Activated CD8-positive, alpha-beta memory T cell treated with anti-CD3 and anti-CD28 coated beads, Interleukin-2, amount 50 U/mL, for 48 hours (primary cell): ENCODE measurements around the gene SMIM7.
"Not testable (repeated sequence)": the region's sequence is repeated elsewhere in the genome, so short reads cannot be mapped to it uniquely, and the experiment has no call there.

Source experiments
- DNase-seq: peaks from one replicate; pipeline ENCODE4 v3.0.0-alpha.2; 2020

The SMIM7 gene

DNA sequence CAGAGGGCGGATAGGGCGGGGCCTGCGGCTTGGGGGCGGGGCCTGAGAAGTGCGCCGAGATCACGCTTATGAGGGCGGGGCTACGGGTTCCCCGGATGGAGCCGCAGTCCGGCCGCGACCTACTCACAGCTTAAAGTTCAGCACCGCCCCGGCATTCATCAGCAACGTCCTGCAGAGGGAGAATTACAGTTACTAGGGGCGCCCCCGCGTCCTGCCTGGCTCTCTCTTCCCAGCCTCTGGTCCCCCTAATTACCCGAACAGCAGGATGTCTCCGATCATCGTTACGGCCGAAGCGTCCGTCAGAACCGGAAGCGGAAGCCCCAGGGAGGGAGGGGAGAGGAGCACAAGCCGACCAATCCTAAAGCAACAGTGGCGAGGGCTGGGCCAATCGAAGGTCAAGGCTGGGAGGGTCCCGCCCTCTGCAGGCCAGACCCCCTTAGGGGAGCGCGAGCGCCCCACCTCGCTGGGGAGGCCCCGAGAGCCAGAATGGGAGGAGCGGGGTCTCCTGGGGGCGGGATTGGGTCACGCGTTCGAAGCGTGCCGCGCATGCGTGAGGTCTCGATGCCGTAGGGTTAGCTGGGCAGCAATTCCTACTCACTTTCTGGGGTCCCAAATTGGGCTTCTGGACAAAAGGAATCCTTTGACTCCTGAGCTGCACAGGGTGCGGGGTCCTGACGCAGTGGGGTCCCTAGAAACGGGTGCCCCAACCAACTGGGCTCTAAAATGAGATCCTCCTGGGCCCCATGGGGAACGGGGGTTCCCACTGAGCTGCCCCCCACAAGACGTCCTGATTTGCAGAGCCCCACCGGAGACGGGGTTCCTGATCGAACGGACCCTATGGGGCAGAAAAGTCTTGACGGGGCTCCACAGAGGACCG lies at the start of gene SMIM7:
Gene SMIM7 (minus strand): TSS at position 313 of the 877 bp plus-strand sequence. CDS start 34 bp downstream, at position 279.
- DNase-seq = peak; percentile 98

- DNase-seq = no peak
These were observed 43.7 kb upstream of the SMIM7 start for GRCh38 chr19:16703677-16704076.

- DNase-seq = no peak
These were observed 42.2 kb upstream of the SMIM7 start for GRCh38 chr19:16702123-16702522.

GRCh38 chr19:16698914-16699313 lies 39.0 kb upstream of the SMIM7 start:
- no peak for DNase-seq

GRCh38 chr19:16688084-16688483 lies 28.1 kb upstream of the SMIM7 start:
- DNase-seq = no peak

GRCh38 chr19:16684216-16684615 lies 24.3 kb upstream of the SMIM7 start:
- DNase-seq = no peak

DNA sequence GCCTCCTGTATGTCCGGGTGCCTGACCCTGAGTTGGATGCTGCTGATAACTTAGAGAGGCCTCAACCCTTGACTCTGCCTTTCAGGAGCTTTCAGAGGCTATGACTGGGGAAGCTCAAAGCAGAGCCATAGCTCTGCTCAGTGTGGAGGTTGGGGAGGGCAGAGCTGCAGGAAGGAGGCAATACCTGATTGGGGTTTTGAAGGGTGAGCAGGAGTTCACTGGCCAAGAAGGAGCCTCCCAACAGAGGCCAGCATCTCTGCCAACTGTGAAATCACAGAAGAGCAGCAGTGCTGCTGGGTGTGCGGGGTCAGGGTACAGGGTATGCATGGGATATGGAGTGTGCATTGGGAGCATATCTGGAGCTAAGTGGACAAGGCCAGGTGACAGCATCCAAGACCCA lies 22.6 kb upstream of the SMIM7 start:
- no peak for DNase-seq

DNA sequence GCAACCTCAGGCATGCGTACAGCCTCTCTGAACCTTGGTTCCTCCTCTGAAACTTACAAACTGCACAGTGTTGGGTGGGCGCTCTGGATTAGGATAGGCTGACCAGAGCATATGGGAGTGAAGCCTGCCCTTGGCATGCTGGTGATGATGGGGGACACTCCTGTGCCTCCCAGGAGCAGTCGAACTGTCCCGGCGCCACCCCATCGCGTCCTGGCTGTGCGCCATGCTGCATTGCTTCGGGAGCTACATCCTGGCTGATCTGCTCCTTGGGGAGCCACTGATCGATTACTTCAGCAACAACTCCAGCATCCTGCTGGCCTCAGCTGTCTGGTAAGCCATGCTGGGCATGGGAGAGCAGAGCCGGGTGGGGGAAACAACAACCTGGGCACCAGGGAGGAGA lies 19.9 kb upstream of the SMIM7 start:
- DNase-seq = no peak

GRCh38 chr19:16678498-16678897 lies 18.6 kb upstream of the SMIM7 start:
- no peak for DNase-seq

DNA sequence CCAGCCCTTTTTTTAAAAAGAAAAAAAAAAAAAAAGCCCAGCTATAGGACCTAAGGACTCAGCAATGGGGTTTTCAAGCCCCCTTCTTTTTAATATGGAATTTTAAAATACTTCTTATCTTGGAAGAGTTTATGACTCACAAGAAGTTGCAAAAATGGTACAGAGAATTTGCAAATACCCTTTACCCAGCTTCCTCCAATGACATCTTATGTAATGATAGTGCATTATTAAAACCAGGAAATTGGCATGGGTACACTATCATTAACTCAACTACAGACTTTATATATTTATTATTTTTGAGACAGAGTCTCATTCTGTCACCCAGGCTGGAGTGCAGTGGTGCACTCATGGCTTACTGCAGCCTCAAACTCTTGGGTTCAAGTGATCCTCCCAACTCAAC lies 17.1 kb upstream of the SMIM7 start:
- DNase-seq = no peak

DNA sequence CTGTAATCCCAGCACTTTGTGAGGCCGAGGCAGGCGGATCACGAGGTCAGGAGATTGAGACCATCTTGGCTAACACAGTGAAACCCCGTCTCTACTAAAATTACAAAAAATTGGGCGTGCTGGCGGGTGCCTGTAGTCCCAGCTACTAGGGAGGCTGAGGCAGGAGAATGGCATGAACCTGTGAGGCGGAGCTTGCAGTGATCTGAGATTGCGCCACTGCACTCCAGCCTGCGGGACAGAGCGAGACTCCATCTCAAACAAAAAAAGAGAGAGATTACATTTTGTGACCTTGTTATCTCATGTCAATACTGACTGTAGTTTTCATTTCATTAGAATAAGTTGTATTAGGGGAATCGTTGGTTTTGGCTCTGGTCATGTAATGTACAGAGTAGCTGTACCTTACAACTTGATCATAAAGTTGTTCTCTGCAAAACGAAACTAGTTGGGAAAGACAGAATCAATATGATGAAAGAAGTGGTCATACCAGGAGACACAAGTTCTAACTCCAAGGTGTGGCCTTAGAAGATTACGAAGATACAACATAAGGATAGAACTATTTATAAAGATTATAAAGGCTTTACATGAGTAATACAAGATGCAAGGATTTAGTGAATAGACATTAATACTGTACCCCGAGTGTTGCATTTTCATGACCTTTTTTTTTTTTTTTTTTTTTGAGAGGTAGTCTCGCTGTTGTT lies 16.3 kb upstream of the SMIM7 start:
- no peak for DNase-seq

- DNase-seq = not testable (repeated sequence)
These were observed 13.9 kb upstream of the SMIM7 start for GRCh38 chr19:16673839-16674238.

DNA sequence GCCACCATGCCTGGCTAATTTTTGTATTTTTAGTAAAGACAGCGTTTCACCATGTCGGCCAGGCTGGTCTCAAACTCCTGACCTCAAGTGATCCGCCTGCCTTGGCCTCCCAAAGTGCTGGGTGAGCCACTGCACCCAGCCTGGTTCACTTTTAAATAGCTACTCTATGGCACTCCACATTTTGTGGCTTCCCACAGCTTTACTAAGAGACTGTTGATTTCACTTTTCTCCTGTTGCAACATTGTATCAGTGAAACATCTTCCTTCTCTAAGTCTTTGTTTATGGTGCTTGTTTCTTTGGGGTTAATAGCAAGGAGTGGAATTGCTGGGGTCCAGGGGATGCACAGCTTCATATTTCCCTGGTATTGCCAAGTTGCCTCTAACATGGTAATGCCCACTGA lies 13.3 kb upstream of the SMIM7 start:
- no peak for DNase-seq

DNA sequence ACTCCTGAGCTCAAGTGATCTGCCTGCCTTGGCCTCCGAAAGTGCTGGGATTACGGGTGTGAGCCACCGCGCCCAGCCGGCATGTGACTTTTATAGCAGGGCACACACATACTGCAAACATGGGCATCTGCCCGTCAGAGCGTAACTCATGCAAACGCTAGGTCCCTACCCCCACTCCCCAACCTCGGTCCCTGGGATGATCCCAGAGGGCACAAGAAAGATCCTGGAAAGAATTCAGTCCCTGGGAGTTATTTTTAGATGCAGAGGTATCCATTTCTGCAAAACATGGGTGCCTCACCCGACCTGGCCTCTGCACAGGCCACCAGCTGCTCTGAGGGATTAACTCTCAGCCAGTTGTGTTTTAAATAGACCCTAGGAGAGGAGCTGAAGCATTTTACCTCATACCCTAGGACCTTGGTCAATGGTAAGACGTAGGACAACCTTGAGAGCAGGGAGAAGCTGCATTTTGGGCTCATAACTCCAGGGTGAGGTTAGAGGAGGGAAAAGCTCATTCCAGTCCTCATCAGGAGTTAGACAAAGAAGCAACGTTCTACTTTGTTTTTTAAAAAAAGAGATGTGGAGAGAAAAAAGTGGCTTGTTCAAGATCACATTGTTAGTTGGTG lies 11.8 kb upstream of the SMIM7 start:
- DNase-seq = no peak

DNA sequence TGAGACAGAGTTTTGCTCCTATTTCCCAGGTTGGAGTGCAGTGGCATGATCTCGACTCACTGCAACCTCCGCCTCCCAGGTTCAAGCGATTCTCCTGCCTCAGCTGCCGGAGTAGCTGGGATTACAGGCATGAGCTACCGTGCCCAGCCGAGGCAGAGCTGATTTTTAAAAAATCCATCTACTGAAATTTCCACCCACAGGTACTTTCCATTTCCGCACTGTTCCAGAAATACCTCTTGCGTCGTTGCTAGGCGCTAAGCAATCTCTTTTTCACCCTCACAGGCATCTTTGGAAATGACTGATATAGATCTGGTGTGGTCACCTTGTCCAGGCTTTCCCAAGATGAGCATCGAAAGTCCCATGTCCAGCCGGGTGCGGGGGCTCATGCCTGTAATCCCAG lies 10.3 kb upstream of the SMIM7 start:
- no peak for DNase-seq

GRCh38 chr19:16668702-16669101 lies 8.8 kb upstream of the SMIM7 start:
- not testable (repeated sequence) for DNase-seq

GRCh38 chr19:16668176-16668575 lies 8.2 kb upstream of the SMIM7 start:
- DNase-seq = no peak

GRCh38 chr19:16661480-16662034 lies 1.6 kb upstream of the SMIM7 start:
- peak; percentile 54 for DNase-seq

DNA sequence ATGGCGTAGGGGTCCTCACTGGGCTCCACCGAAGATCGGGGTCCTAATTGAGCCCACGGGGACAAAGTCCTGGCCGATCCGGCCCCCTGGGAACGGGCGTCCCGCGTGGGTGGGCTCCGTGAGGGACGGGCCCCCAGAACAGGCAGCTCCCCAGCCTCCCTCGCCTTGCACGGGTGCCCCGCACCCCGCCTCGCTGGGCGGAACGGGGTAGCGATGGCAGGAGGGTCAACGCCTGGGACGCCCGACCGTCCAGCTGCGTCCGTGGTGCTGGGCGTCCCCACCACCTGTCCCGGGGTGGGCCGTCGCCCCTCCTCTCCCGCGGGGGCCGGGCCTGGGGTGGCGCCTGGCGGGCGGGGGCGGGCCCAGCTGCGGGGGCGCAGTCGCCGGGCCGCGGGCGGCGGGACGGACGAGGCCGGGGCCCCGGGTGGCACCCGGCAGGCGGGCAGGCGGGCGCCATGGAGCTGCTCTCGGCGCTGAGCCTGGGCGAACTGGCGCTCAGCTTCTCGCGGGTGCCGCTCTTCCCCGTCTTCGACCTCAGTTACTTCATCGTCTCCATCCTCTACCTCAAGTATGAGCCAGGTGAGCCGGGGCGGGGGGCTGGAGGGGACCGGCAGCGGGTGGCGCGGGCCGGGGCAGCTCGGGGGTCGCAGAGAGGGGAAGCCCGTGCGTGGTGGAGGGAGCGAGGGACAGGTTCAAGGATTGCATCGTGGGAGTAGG lies 977 bp upstream of the SMIM7 start, which contains the start of gene TMEM38A:
Gene TMEM38A (plus strand): TSS at position 377 of the 717 bp plus-strand sequence. CDS start 79 bp downstream, at position 456.
- DNase-seq = peak; percentile 63

- DNase-seq = no peak
These were observed 496 bp downstream of the SMIM7 start for GRCh38 chr19:16659464-16659831.

DNA sequence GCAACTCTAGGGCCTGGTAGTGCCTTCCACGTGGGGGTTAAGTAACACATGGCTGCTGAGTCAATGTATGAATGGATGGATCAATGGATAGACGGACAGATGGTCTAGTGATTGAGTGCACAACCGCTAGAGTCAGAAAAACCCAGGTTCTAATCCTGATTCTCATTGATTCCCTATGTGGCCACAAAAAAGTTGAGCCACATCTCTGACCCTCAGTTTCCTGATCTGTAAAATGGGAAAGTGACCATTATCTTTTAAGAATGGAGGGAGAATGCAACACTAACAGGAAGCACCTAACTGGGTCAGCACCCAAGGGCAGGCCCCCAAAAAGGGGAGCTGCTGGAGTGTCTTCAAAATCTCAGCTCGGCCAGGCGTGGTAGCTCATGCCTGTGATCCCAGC lies 2.6 kb downstream of the SMIM7 start:
- no peak for DNase-seq

DNA sequence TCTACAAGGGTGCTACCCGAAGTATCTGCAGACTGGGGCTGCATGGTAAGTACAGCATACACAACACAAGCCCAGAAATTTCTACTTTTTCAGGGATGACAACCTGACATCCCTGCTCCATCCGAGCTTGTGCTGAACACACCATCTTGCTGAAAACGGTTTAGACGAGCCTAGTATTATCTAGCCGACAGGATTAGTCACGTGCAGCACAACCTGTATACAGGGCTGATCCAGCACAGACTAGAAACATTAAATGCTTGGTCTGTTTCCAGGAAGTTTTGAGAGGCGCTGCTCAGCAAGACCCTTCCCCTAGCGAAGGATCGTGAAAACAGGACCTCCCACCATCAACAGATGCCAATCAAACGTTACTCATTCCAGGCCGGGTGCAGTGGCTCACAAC lies 4.2 kb downstream of the SMIM7 start:
- no peak for DNase-seq

- no peak for DNase-seq
These were observed 5.3 kb downstream of the SMIM7 start for GRCh38 chr19:16654627-16655026.
